ENCODE results near the gene FGD6.

GRCh38 chr12:95151406-95151805 lies 65.9 kb downstream of the FGD6 start:
- TF ChIP-seq CTCF (IDR thresholded peaks at IDR 0.05 in 4 of 5, conservative IDR thresholded peaks at IDR 0.05 in 1 of 5) = no peak
- TF ChIP-seq POLR2A (IDR thresholded peaks at IDR 0.05) = no peak

All from gastrocnemius medialis (tissue), 4 donors.